ENCODE data around the gene SIRPB1.

- no peak for TF ChIP-seq CTCF (IDR thresholded peaks at IDR 0.05)
- TF ChIP-seq POLR2A (IDR thresholded peaks at IDR 0.05): no peak
Observed at GRCh38 chr20:1635291-1635979, 15.6 kb upstream of the SIRPB1 start.
